Mammary epithelial cell (primary cell): ENCODE results near the gene CTNNBL1.

Experiments used
- EZH2 ChIP-seq: IDR thresholded peaks from 2 replicates; pipeline ENCODE4 v1.6.1; 2012; ENCODE audit warnings: low read length, inconsistent platforms, borderline replicate concordance
- TF ChIP-seq, protein P1 (sequence below), 2 donors: IDR thresholded peaks in 1 of 2; conservative IDR thresholded peaks in 1 of 2; 2 replicates each; pipeline ENCODE4 v1.5.1; 2011 to 2012; ENCODE audit warnings: inconsistent platforms in 2 of 2, low read length in 2 of 2, mild to moderate bottlenecking in 2 of 2, control low read depth in 1 of 2, low read depth in 1 of 2; ENCODE audit not compliant: insufficient read depth in 1 of 2; ENCODE audit errors: extremely low read depth in 1 of 2

DNA sequence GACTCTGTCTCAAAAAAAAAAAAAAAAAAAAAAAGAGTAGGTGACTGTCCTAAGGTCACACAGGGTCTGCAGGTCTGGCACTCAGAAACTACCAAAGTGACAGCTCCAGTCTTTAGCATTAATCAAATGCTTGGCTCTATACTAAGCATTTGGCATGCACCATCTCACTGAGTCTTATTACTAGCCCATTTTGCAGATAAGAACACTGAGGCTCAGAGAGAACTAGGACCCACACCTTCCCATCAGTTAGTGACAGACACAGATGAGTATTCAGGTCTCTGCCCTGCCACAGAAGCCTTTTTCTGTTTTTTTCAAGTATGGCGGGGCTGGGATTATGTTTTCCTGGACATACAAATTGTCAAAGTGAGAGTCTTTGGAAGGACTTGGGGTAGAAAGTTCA is 186.0 kb downstream of the CTNNBL1 start:
- TF ChIP-seq, protein P1, sequence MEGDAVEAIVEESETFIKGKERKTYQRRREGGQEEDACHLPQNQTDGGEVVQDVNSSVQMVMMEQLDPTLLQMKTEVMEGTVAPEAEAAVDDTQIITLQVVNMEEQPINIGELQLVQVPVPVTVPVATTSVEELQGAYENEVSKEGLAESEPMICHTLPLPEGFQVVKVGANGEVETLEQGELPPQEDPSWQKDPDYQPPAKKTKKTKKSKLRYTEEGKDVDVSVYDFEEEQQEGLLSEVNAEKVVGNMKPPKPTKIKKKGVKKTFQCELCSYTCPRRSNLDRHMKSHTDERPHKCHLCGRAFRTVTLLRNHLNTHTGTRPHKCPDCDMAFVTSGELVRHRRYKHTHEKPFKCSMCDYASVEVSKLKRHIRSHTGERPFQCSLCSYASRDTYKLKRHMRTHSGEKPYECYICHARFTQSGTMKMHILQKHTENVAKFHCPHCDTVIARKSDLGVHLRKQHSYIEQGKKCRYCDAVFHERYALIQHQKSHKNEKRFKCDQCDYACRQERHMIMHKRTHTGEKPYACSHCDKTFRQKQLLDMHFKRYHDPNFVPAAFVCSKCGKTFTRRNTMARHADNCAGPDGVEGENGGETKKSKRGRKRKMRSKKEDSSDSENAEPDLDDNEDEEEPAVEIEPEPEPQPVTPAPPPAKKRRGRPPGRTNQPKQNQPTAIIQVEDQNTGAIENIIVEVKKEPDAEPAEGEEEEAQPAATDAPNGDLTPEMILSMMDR (conservative IDR thresholded peaks at IDR 0.05 in 1 of 2, IDR thresholded peaks at IDR 0.05 in 1 of 2; ENCODE audit: extremely low read depth in 1 of 2, insufficient read depth in 1 of 2, low read depth in 1 of 2, low read length in 2 of 2), result no peak
- no peak for TF ChIP-seq EZH2
